CD4-positive, alpha-beta T cell treated with Interleukin-2 at 100 ng/mL for 4 hours (primary cell): ENCODE results near the gene ZNF217.
"Not testable (repeated sequence)": the region's sequence is repeated elsewhere in the genome, so short reads cannot be mapped to it uniquely, and the experiment has no call there.

ENCODE experiments used
- DNase-seq: peaks from one replicate; pipeline ENCODE4 v3.0.0-alpha.2; 2020; ENCODE audit warnings: low spot score

The ZNF217 gene

GRCh38 chr20:53568351-53568750 is 25.3 kb downstream of the ZNF217 start:
- DNase-seq: no peak

GRCh38 chr20:53567379-53567917 is 26.2 kb downstream of the ZNF217 start:
- DNase-seq: no peak

- DNase-seq: not testable (repeated sequence)
Measured at GRCh38 chr20:53566623-53567022, 27.0 kb downstream of the ZNF217 start.

- no peak for DNase-seq
Measured at GRCh38 chr20:53565254-53565653, 28.4 kb downstream of the ZNF217 start.

GRCh38 chr20:53562104-53562764 is 31.4 kb downstream of the ZNF217 start:
- not testable (repeated sequence) for DNase-seq

GRCh38 chr20:53561505-53561904 is 32.1 kb downstream of the ZNF217 start:
- no peak for DNase-seq

GRCh38 chr20:53559816-53560215 is 33.8 kb downstream of the ZNF217 start:
- DNase-seq: no peak

- no peak for DNase-seq
Measured at GRCh38 chr20:53557130-53557529, 36.5 kb downstream of the ZNF217 start.

GRCh38 chr20:53556267-53556897 is 37.3 kb downstream of the ZNF217 start:
- DNase-seq: no peak

- DNase-seq: no peak
Measured at GRCh38 chr20:53555816-53556215, 37.8 kb downstream of the ZNF217 start.

- no peak for DNase-seq
Measured at GRCh38 chr20:53555081-53555480, 38.6 kb downstream of the ZNF217 start.

GRCh38 chr20:53552572-53552893 is 41.1 kb downstream of the ZNF217 start:
- not testable (repeated sequence) for DNase-seq

GRCh38 chr20:53551719-53552571 is 41.7 kb downstream of the ZNF217 start:
- not testable (repeated sequence) for DNase-seq

- DNase-seq: no peak
Measured at GRCh38 chr20:53550280-53551187, 43.1 kb downstream of the ZNF217 start.

GRCh38 chr20:53547664-53548239 is 45.9 kb downstream of the ZNF217 start:
- DNase-seq: peak; percentile 38

GRCh38 chr20:53539516-53539915 is 54.1 kb downstream of the ZNF217 start:
- no peak for DNase-seq

GRCh38 chr20:53536382-53536781 is 57.3 kb downstream of the ZNF217 start:
- not testable (repeated sequence) for DNase-seq

- DNase-seq: no peak
Measured at GRCh38 chr20:53535878-53536277, 57.8 kb downstream of the ZNF217 start.

- DNase-seq: no peak
Measured at GRCh38 chr20:53534037-53534436, 59.6 kb downstream of the ZNF217 start.

- DNase-seq: no peak
Measured at GRCh38 chr20:53533500-53533899, 60.1 kb downstream of the ZNF217 start.

GRCh38 chr20:53532654-53533312 is 60.9 kb downstream of the ZNF217 start:
- DNase-seq: not testable (repeated sequence)
